Kidney epithelial cell (primary cell): ENCODE data around the gene NFIC. TPM values are rescaled to one million over a fixed set of nuclear protein-coding genes. Genes with fewer than 3 reads are reported as not detected.
"Not testable (repeated sequence)": the region's sequence is repeated elsewhere in the genome, so short reads cannot be mapped to it uniquely, and the experiment has no call there.

Experiments used
- DNase-seq: peaks from one replicate; pipeline ENCODE4 v3.0.0-alpha.2; 2010; ENCODE audit warnings: low read depth
- H3K27me3 ChIP-seq: 2 replicates; pipeline ENCODE4 v1.6.0; 2011; ENCODE audit warnings: low read length; ENCODE audit not compliant: control insufficient read depth, insufficient read depth
- H3K36me3 ChIP-seq: 2 replicates; pipeline ENCODE4 v1.5.1; 2011; ENCODE audit warnings: low read length; ENCODE audit not compliant: control insufficient read depth, insufficient read depth
- H3K4me3 ChIP-seq: 2 replicates; pipeline ENCODE4 v1.5.1; 2011; ENCODE audit warnings: low read depth, mild to moderate bottlenecking, control low read depth, low read length
- total RNA-seq: library from RNA; depleted of rRNA; stranded (reverse); fragments of >200 nt; gene quantifications from 2 replicates; pipeline ENCODE4 v1.2.3, GENCODE V29; 2015
- TF ChIP-seq, protein P1 (sequence below): IDR thresholded peaks from 2 replicates; pipeline ENCODE4 v1.5.1; 2011; ENCODE audit warnings: mild to moderate bottlenecking, moderate library complexity, low read length, control low read depth, inconsistent platforms; ENCODE audit not compliant: insufficient read depth, poor library complexity, severe bottlenecking

The NFIC gene
- total RNA-seq, 1 donor from 2014 or later, result 18.0 TPM

DNA sequence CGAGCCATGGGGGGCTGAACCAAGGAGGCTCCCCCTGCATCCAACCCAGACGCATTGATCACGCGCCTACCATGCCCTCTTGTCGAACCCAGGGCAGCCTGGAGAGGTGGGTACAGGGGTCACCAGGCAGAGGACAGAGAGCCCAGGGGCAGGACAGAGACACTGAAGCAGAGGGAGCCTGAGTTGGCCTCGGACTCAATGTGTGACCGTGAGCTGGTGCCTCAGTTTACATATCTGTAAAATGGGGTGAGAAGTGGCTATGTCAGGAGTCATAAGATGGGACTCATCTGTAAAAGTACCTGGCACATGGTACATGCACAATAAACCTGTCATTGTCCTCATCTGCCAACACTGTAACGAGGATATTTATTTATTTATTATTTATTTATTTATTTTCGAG is 24.1 kb upstream of the NFIC start:
- TF ChIP-seq, protein P1, sequence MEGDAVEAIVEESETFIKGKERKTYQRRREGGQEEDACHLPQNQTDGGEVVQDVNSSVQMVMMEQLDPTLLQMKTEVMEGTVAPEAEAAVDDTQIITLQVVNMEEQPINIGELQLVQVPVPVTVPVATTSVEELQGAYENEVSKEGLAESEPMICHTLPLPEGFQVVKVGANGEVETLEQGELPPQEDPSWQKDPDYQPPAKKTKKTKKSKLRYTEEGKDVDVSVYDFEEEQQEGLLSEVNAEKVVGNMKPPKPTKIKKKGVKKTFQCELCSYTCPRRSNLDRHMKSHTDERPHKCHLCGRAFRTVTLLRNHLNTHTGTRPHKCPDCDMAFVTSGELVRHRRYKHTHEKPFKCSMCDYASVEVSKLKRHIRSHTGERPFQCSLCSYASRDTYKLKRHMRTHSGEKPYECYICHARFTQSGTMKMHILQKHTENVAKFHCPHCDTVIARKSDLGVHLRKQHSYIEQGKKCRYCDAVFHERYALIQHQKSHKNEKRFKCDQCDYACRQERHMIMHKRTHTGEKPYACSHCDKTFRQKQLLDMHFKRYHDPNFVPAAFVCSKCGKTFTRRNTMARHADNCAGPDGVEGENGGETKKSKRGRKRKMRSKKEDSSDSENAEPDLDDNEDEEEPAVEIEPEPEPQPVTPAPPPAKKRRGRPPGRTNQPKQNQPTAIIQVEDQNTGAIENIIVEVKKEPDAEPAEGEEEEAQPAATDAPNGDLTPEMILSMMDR, result no peak
- H3K4me3 ChIP-seq, result no peak overlapping the region
- DNase-seq, result no peak
- peaks cover 2% of the 10 kb centered on the region for H3K27me3 ChIP-seq
- H3K36me3 ChIP-seq, result no peaks in the 10 kb centered on the region

DNA sequence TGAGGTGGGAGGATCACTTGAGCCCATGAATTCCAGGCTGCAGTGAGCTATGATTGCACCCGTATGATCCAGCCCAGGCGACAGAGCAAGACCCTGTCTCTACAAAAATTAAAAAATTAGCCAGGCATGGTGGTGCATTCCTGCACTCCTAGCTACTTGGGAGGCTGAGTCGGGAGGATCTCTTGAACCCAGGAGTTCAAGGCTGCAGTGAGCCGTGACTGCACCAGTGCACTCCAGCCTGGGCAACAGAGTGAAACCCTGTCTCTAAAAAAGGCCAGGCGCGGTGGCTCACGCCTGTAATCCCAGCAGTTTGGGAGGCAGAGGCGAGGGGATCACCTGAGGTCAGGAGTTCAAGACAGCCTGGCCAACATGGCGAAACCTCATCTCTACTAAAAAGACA is 23.4 kb upstream of the NFIC start:
- not testable (repeated sequence) for H3K4me3 ChIP-seq, H3K36me3 ChIP-seq, H3K27me3 ChIP-seq, DNase-seq

DNA sequence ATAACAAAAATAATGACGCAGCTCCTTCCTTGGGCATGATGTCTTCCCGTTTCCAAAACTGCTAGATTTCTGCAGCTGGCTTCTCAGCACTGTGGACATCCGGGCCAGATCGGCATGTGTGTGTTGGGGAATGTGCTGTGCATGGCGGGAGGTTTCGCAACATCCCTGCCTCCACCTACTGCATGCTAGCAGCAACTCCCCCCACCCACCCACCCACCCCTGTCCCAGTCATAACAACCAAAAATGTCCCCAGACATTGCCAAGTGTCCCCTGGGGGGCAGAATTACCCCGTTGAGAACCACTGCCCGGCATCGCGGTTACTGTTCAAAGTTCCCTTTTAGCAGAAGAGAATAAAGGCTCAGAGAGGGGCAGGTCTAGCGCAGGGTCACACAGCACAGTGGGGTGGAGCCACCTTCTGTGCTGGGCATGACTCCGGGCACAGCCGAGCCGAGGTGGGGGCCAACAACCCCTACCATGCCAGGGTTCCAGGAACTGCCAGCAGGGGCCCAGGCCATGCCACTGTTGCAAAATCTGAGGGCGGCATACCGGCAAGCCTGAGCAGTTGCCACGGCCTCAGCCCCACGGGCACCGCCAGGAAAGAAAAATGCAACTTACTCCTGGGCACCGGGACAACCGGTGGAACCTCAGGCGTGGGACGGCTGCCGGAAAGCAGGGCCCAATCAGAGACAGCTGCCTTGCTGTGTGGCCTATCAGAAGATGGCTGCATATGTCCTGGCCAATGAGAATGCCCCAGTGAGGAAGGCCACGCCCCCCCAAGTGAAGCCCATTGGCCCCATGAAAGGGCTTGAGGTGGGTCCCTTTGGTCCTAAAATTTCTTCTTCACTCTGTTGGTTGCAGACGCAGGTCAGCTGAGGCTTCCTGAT is 22.5 kb upstream of the NFIC start:
- Histone ChIP-seq H3K4me3 (no peak overlapping the region), H3K36me3 (no peaks in the 10 kb centered on the region), H3K27me3 (peaks cover 2% of the 10 kb centered on the region)
- TF ChIP-seq, protein P1, result no peak
- DNase-seq, result no peak

DNA sequence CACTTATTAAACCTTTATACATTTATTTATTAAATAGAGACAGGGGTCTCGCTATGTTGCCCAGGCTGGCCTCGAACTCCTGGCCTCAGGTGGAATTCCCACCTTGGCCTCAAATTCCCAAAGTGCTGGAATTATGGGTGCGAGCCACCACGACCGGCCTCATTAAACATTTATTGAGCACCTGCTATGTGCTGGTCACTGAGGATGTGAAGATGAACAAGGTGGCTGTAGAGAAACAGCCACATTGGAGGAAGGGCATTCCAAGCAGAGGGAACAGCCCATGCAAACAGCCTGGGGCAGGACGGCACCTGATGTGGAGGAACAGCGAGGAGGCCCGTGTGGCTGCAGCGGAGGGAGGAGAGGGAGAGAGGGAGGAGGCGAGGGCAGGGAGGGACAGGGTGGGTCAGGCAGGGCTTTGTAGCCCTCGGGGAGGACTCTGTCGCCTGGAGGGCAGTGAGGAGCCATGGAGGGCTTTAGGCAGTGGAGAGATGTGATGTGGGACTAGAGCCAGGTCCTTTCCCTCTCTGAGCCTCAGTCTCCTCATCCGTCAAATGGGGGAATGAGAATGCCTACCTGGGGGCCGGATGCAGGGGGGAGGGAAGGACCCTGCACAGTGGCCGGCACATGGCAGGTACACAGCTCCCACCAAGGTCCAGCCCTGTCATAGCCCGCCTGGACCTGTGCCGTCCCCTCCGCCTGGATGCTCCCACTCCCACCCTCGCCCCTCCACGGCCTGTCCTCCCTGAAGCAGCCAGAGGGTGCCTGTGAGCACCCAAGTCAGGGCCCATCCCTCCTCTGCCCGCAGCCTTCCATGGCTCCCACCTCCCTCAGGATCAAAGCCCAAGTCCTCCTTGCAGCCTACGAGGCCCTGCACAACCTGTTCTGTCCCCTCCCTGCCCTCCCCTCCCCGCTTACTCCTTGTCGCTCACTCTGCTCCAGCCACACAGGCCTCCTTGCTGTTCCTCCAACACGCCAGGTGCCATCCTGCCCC is 21.5 kb upstream of the NFIC start:
- Histone ChIP-seq H3K36me3 (no peaks in the 10 kb centered on the region), H3K4me3 (no peak overlapping the region), H3K27me3 (peaks cover 2% of the 10 kb centered on the region)
- no peak for DNase-seq
- TF ChIP-seq, protein P1, result no peak

DNA sequence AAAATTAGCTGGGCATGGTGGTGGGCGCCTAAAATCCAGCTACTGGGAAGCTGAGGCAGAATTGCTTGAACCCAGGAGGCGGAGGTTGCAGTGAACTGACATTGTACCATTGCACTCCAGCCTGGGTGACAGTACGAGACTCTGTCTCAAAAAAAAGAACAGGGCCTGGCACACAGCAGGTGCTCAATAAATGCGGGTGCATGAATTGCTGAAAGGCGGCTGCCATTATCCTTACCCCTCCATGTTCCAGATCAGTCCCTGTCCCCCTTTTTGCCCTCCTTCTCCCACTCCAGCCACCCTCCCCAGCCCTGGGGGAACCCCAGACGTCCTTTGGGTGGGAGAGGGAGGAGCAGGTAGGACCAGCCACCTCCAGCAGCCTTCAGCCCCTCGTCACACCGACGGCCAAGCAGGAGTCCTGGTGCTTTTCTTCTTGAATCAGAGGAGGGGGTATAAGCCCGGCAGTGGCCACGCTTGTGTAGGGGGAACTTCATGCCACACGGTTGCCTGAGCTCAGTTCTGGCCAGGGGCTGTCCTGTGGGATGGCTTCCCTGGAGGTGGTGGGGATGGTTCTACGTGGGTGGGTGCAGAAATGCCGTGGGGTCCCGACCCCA is 20.4 kb upstream of the NFIC start:
- no peak for DNase-seq
- TF ChIP-seq, protein P1, result no peak
- H3K36me3 ChIP-seq, result no peaks in the 10 kb centered on the region
- H3K27me3 ChIP-seq, result peaks cover 2% of the 10 kb centered on the region
- no peak overlapping the region for H3K4me3 ChIP-seq
